Stimulated activated CD4-positive, alpha-beta T cell treated with anti-CD3 and anti-CD28 coated beads, Interleukin-1b, Interleukin-23, amount 100 ng/mL, for 24 hours (primary cell): ENCODE measurements around the gene RANBP10.

Source experiments
- DNase-seq, 4 experiments: peaks; one replicate each; pipeline ENCODE4 v3.0.0-alpha.2; 2020; ENCODE audit warnings: low read depth in 4 of 4, low spot score in 1 of 4

The RANBP10 gene

GRCh38 chr16:67828651-67829050 is 22.3 kb upstream of the RANBP10 start:
- DNase-seq: no peak

GRCh38 chr16:67825906-67826305 is 19.5 kb upstream of the RANBP10 start:
- DNase-seq: no peak

- no peak for DNase-seq
These were observed 18.8 kb upstream of the RANBP10 start for GRCh38 chr16:67825119-67825518.

- no peak for DNase-seq
These were observed 16.2 kb upstream of the RANBP10 start for GRCh38 chr16:67822511-67822910.

GRCh38 chr16:67820608-67821259 is 14.4 kb upstream of the RANBP10 start:
- no peak for DNase-seq

- DNase-seq: no peak
These were observed 8.2 kb upstream of the RANBP10 start for GRCh38 chr16:67814567-67814966.

- no peak for DNase-seq
These were observed 5.5 kb upstream of the RANBP10 start for GRCh38 chr16:67811899-67812298.

GRCh38 chr16:67807148-67807682 is 855 bp upstream of the RANBP10 start:
- DNase-seq: no peak

- no peak for DNase-seq
These were observed 487 bp downstream of the RANBP10 start for GRCh38 chr16:67805718-67806427.

GRCh38 chr16:67804853-67805542 is 1.4 kb downstream of the RANBP10 start:
- no peak for DNase-seq

GRCh38 chr16:67803894-67804293 is 2.5 kb downstream of the RANBP10 start:
- DNase-seq: no peak

- DNase-seq: no peak
These were observed 4.5 kb downstream of the RANBP10 start for GRCh38 chr16:67801883-67802282.

- DNase-seq: no peak
These were observed 5.1 kb downstream of the RANBP10 start for GRCh38 chr16:67801241-67801640.

- DNase-seq: no peak
These were observed 5.9 kb downstream of the RANBP10 start for GRCh38 chr16:67800338-67800926.

GRCh38 chr16:67796099-67796718 is 10.2 kb downstream of the RANBP10 start:
- DNase-seq: no peak

- DNase-seq: no peak
These were observed 16.3 kb downstream of the RANBP10 start for GRCh38 chr16:67790071-67790470.

GRCh38 chr16:67786491-67786890 is 19.9 kb downstream of the RANBP10 start:
- no peak for DNase-seq

- no peak for DNase-seq
These were observed 23.0 kb downstream of the RANBP10 start for GRCh38 chr16:67783353-67783725.

- no peak for DNase-seq
These were observed 23.6 kb downstream of the RANBP10 start for GRCh38 chr16:67782567-67783352.

- no peak for DNase-seq
These were observed 24.8 kb downstream of the RANBP10 start for GRCh38 chr16:67781565-67781921.
